ENCODE results near the gene CCDC136.

The CCDC136 gene

DNA sequence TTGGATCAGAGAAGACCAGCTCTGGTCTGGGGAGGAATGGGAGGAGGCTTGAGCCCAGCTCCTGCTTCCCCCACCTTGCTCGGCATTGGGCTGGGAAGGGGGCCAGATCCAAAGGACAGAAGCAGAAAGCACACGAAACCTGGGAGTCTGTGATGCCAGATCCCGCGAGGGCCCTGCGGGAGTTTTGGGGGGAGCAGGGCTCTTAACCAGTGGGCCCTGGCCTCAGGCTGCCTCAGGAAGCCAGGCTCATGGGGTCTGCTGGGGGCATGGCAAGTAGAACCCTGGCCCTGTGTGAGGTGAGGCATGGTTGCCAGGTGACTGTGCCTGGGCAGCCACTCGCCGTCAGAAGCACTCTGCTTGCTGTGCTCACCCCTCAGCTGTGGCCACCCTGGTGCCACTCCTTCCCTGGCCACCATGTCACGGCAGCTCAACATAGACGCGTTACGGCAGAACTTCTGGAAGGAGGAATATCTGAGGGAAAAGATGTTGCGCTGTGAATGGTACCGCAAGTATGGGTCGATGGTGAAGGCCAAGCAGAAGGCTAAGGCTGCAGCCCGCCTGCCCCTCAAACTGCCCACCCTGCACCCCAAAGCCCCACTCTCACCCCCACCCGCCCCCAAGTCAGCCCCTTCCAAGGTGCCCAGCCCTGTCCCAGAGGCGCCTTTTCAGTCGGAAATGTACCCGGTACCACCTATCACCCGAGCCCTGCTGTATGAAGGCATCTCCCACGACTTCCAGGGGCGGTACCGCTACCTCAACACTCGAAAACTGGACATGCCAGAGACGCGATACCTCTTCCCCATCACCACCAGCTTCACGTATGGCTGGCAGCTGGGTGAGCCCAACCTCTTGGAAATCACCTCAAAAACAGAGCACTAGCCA, 74.5 kb downstream of the CCDC136 start:
- Histone ChIP-seq H3K79me2 (ENCODE audit: insufficient read depth, low read length) (no peaks in the 10 kb centered on the region), H3K27ac (ENCODE audit: low read depth, low read length, poor library complexity, severe bottlenecking) (no peak overlapping the region), H3K36me3 (ENCODE audit: insufficient read depth, low read length) (peaks cover 25% of the 10 kb centered on the region), H3K9ac (ENCODE audit: low read length) (no peak overlapping the region), H3K4me1 (ENCODE audit: insufficient read depth, low read length, severe bottlenecking) (peaks cover 31% of the 10 kb centered on the region), H3K4me2 (ENCODE audit: low read length) (no peak overlapping the region), H2AFZ (ENCODE audit: low read length) (no peak overlapping the region), H3K9me3 (ENCODE audit: low read length) (no peaks in the 10 kb centered on the region), H3F3A (ENCODE audit: insufficient read depth, low read length) (no peaks in the 10 kb centered on the region), H3K4me3 (ENCODE audit: low read depth, low read length, poor library complexity, severe bottlenecking) (no peak overlapping the region), H3K27me3 (ENCODE audit: insufficient read depth, low read length) (peaks cover 5% of the 10 kb centered on the region; the same call in 1 of the 2 replicates), H3K9me2 (ENCODE audit: low read depth, low read length) (no peaks in the 10 kb centered on the region), H4K20me1 (ENCODE audit: insufficient read depth, low read length) (no peaks in the 10 kb centered on the region)
- TF ChIP-seq EZH2 (IDR thresholded peaks at IDR 0.05; ENCODE audit: borderline replicate concordance, low read length) (no peak), CTCF (IDR thresholded peaks at IDR 0.05; ENCODE audit: low read length) (no peak)

GRCh38 chr7:128867241-128867640, 75.5 kb downstream of the CCDC136 start:
- Histone ChIP-seq H3K9me2 (ENCODE audit: low read depth, low read length) (no peaks in the 10 kb centered on the region), H3K79me2 (ENCODE audit: insufficient read depth, low read length) (no peaks in the 10 kb centered on the region), H3K9ac (ENCODE audit: low read length) (no peak overlapping the region), H3K9me3 (ENCODE audit: low read length) (no peaks in the 10 kb centered on the region), H4K20me1 (ENCODE audit: insufficient read depth, low read length) (no peaks in the 10 kb centered on the region), H3K27ac (ENCODE audit: low read depth, low read length, poor library complexity, severe bottlenecking) (no peak overlapping the region), H3K4me1 (ENCODE audit: insufficient read depth, low read length, severe bottlenecking) (peaks cover 27% of the 10 kb centered on the region), H3F3A (ENCODE audit: insufficient read depth, low read length) (no peaks in the 10 kb centered on the region), H3K4me2 (ENCODE audit: low read length) (no peak overlapping the region), H3K27me3 (ENCODE audit: insufficient read depth, low read length) (peaks cover 5% of the 10 kb centered on the region; the same call in 1 of the 2 replicates), H3K36me3 (ENCODE audit: insufficient read depth, low read length) (peaks cover 25% of the 10 kb centered on the region), H3K4me3 (ENCODE audit: low read depth, low read length, poor library complexity, severe bottlenecking) (no peak overlapping the region), H2AFZ (ENCODE audit: low read length) (no peak overlapping the region)
- TF ChIP-seq CTCF (IDR thresholded peaks at IDR 0.05; ENCODE audit: low read length): no peak

- Histone ChIP-seq H2AFZ (ENCODE audit: low read length) (no peak overlapping the region), H4K20me1 (ENCODE audit: insufficient read depth, low read length) (no peaks in the 10 kb centered on the region), H3K9ac (ENCODE audit: low read length) (no peak overlapping the region)
These were observed 76.3 kb downstream of the CCDC136 start for GRCh38 chr7:128867842-128868623.

More at GRCh38 chr7:128867842-128868623, 76.3 kb downstream of the CCDC136 start:
- peaks cover 25% of the 10 kb centered on the region for H3K4me1 ChIP-seq (ENCODE audit: insufficient read depth, low read length, severe bottlenecking)
- no peaks in the 10 kb centered on the region for H3F3A ChIP-seq (ENCODE audit: insufficient read depth, low read length)
- H3K4me2 ChIP-seq (ENCODE audit: low read length): no peak overlapping the region
- no peaks in the 10 kb centered on the region for H3K9me3 ChIP-seq (ENCODE audit: low read length)
- peaks cover 5% of the 10 kb centered on the region; the same call in 1 of the 2 replicates for H3K27me3 ChIP-seq (ENCODE audit: insufficient read depth, low read length)
- peaks cover 25% of the 10 kb centered on the region for H3K36me3 ChIP-seq (ENCODE audit: insufficient read depth, low read length)
- no peak overlapping the region for H3K27ac ChIP-seq (ENCODE audit: low read depth, low read length, poor library complexity, severe bottlenecking)
- H3K4me3 ChIP-seq (ENCODE audit: low read depth, low read length, poor library complexity, severe bottlenecking): no peak overlapping the region
- no peaks in the 10 kb centered on the region for H3K79me2 ChIP-seq (ENCODE audit: insufficient read depth, low read length)
- H3K9me2 ChIP-seq (ENCODE audit: low read depth, low read length): no peaks in the 10 kb centered on the region
- no peak for TF ChIP-seq CTCF (IDR thresholded peaks at IDR 0.05; ENCODE audit: low read length)
- TF ChIP-seq EZH2 (IDR thresholded peaks at IDR 0.05; ENCODE audit: borderline replicate concordance, low read length): no peak

Measured in OCI-LY1 (cell line).